HG03432 (cell line): ENCODE measurements around the gene ITPR1.

Experiments
- ATAC-seq: cut with Tn5 transposase; IDR thresholded peaks from one replicate; pipeline ENCODE4 v1.9.1; 2021; ENCODE audit warnings: mild to moderate bottlenecking, moderate library complexity; ENCODE audit not compliant: unreplicated experiment

ITPR1 gene

GRCh38 chr3:4529876-4530588, 36.9 kb downstream of the ITPR1 start:
- ATAC-seq, result no peak

GRCh38 chr3:4531478-4532025, 38.4 kb downstream of the ITPR1 start:
- ATAC-seq, result no peak

GRCh38 chr3:4532535-4533112, 39.5 kb downstream of the ITPR1 start:
- ATAC-seq, result no peak

- ATAC-seq, result no peak
Measured at GRCh38 chr3:4533489-4534443, 40.6 kb downstream of the ITPR1 start.

- ATAC-seq, result no peak
Measured at GRCh38 chr3:4534906-4535305, 41.8 kb downstream of the ITPR1 start.

GRCh38 chr3:4536260-4536659, 43.1 kb downstream of the ITPR1 start:
- ATAC-seq, result no peak

GRCh38 chr3:4540267-4540666, 47.1 kb downstream of the ITPR1 start:
- no peak for ATAC-seq

- ATAC-seq, result no peak
Measured at GRCh38 chr3:4543110-4543509, 50.0 kb downstream of the ITPR1 start.

- no peak for ATAC-seq
Measured at GRCh38 chr3:4546346-4547178, 53.4 kb downstream of the ITPR1 start.

- no peak for ATAC-seq
Measured at GRCh38 chr3:4547799-4548198, 54.7 kb downstream of the ITPR1 start.

GRCh38 chr3:4548356-4548755, 55.2 kb downstream of the ITPR1 start:
- no peak for ATAC-seq

- no peak for ATAC-seq
Measured at GRCh38 chr3:4548780-4549179, 55.6 kb downstream of the ITPR1 start.

GRCh38 chr3:4549896-4550295, 56.7 kb downstream of the ITPR1 start:
- ATAC-seq, result no peak

- ATAC-seq, result no peak
Measured at GRCh38 chr3:4551051-4551711, 58.0 kb downstream of the ITPR1 start.

- ATAC-seq, result no peak
Measured at GRCh38 chr3:4551794-4552442, 58.8 kb downstream of the ITPR1 start.

GRCh38 chr3:4552811-4553210, 59.7 kb downstream of the ITPR1 start:
- ATAC-seq, result no peak

GRCh38 chr3:4561661-4562060, 68.5 kb downstream of the ITPR1 start:
- ATAC-seq, result no peak

- ATAC-seq, result no peak
Measured at GRCh38 chr3:4562595-4562994, 69.4 kb downstream of the ITPR1 start.

GRCh38 chr3:4564270-4564669, 71.1 kb downstream of the ITPR1 start:
- no peak for ATAC-seq
